ENCODE results near the gene WDR4. TPM values are rescaled to one million over a fixed set of nuclear protein-coding genes. Genes with fewer than 3 reads are reported as not detected.

Gene WDR4
- total and polyA plus RNA-seq, 2 experiments from 2014 or later = 22.5 to 50.2 TPM

DNA sequence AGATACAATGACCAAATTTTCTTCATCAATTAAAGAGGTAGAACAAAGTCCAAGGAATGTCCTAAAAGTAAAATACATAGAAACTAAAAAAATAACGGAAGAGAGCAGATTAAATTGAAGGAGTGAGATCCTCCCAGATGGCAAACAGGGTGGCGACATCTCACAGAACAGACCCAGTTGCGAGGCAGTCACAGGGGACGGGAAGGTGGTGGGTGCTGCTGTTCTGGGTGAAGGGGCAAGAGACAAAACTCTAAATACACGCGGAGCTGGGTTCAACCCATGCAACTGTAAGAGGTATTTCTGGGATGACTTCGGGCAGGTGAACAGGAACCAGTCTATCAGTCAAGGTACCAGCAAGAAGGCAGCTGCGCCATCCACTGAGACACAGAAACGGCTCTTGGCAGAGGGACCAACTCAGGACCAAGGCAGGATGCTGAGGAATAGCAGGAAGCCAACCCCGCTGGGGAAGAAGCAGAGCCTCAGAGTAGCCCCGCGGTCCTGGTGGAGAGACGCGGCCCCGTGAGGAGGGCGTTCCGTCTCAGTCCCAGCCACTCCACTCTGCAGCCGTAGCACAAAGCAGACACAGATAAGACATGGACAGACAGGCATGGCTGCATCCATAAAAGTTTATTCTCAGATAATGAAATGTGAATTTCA is 32.2 kb downstream of the WDR4 start:
- H3F3A ChIP-seq (replicated peaks; ENCODE audit: low read depth) = peaks cover 61% of the 10 kb centered on the region
- Mint-ChIP-seq H3K27me3 (ENCODE audit: insufficient read depth, low read depth, poor library complexity) (peaks cover 9% of the 10 kb centered on the region), H3K36me3 (ENCODE audit: low read depth) (peaks cover 89% of the 10 kb centered on the region), H3K9me3 (no peaks in the 10 kb centered on the region; the same call in 1 of the 3 replicates), H3K4me1 (peaks cover 3% of the 10 kb centered on the region; the same call in 1 of the 3 replicates), H3K27ac (no peak overlapping the region), H3K4me3 (no peak overlapping the region)
- H3K27ac ChIP-seq (ENCODE audit: low read depth) = no peak overlapping the region
- H4K20me1 ChIP-seq (replicated peaks; ENCODE audit: insufficient read depth) = peaks cover 32% of the 10 kb centered on the region
- H3K9me2 ChIP-seq (ENCODE audit: insufficient read depth) = no peaks in the 10 kb centered on the region
- peaks cover 29% of the 10 kb centered on the region for H3K36me3 ChIP-seq (ENCODE audit: insufficient read depth)
- H2AFZ ChIP-seq = no peak overlapping the region
- H3K79me2 ChIP-seq (replicated peaks; ENCODE audit: insufficient read depth) = peaks cover 68% of the 10 kb centered on the region
- H3K27me3 ChIP-seq (ENCODE audit: insufficient read depth) = no peaks in the 10 kb centered on the region
- no peaks in the 10 kb centered on the region for H3K4me1 ChIP-seq (ENCODE audit: insufficient read depth)
- no peak for ATAC-seq
- no peak for DNase-seq (ENCODE audit: low spot score)
- TF ChIP-seq EZH2phosphoT487 (IDR thresholded peaks at IDR 0.05; ENCODE audit: unreplicated experiment) (no peak), NANOG (IDR thresholded peaks at IDR 0.05; ENCODE audit: borderline replicate concordance) (no peak), CREB1 (CRISPR knock-in tag; IDR thresholded peaks at IDR 0.05; ENCODE audit: low read depth) (no peak), POLR2AphosphoS5 (IDR thresholded peaks at IDR 0.05; ENCODE audit: low read depth) (no peak), ZNF114 (CRISPR knock-in tag; IDR thresholded peaks at IDR 0.05) (no peak), STAT1 (IDR thresholded peaks at IDR 0.05; ENCODE audit: unreplicated experiment) (no peak), JUNB (IDR thresholded peaks at IDR 0.05; ENCODE audit: unreplicated experiment) (no peak), EZH2 (IDR thresholded peaks at IDR 0.05; ENCODE audit: low read depth, unreplicated experiment) (no peak), ZNF331 (CRISPR knock-in tag; IDR thresholded peaks at IDR 0.05; ENCODE audit: low read depth) (no peak)
- TF ChIP-seq, protein P1, sequence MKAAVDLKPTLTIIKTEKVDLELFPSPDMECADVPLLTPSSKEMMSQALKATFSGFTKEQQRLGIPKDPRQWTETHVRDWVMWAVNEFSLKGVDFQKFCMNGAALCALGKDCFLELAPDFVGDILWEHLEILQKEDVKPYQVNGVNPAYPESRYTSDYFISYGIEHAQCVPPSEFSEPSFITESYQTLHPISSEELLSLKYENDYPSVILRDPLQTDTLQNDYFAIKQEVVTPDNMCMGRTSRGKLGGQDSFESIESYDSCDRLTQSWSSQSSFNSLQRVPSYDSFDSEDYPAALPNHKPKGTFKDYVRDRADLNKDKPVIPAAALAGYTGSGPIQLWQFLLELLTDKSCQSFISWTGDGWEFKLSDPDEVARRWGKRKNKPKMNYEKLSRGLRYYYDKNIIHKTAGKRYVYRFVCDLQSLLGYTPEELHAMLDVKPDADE (IDR thresholded peaks at IDR 0.05) = no peak
- TF ChIP-seq, protein P2, sequence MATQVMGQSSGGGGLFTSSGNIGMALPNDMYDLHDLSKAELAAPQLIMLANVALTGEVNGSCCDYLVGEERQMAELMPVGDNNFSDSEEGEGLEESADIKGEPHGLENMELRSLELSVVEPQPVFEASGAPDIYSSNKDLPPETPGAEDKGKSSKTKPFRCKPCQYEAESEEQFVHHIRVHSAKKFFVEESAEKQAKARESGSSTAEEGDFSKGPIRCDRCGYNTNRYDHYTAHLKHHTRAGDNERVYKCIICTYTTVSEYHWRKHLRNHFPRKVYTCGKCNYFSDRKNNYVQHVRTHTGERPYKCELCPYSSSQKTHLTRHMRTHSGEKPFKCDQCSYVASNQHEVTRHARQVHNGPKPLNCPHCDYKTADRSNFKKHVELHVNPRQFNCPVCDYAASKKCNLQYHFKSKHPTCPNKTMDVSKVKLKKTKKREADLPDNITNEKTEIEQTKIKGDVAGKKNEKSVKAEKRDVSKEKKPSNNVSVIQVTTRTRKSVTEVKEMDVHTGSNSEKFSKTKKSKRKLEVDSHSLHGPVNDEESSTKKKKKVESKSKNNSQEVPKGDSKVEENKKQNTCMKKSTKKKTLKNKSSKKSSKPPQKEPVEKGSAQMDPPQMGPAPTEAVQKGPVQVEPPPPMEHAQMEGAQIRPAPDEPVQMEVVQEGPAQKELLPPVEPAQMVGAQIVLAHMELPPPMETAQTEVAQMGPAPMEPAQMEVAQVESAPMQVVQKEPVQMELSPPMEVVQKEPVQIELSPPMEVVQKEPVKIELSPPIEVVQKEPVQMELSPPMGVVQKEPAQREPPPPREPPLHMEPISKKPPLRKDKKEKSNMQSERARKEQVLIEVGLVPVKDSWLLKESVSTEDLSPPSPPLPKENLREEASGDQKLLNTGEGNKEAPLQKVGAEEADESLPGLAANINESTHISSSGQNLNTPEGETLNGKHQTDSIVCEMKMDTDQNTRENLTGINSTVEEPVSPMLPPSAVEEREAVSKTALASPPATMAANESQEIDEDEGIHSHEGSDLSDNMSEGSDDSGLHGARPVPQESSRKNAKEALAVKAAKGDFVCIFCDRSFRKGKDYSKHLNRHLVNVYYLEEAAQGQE (IDR thresholded peaks at IDR 0.05; ENCODE audit: unreplicated experiment) = no peak
- TF ChIP-seq, protein P3, sequence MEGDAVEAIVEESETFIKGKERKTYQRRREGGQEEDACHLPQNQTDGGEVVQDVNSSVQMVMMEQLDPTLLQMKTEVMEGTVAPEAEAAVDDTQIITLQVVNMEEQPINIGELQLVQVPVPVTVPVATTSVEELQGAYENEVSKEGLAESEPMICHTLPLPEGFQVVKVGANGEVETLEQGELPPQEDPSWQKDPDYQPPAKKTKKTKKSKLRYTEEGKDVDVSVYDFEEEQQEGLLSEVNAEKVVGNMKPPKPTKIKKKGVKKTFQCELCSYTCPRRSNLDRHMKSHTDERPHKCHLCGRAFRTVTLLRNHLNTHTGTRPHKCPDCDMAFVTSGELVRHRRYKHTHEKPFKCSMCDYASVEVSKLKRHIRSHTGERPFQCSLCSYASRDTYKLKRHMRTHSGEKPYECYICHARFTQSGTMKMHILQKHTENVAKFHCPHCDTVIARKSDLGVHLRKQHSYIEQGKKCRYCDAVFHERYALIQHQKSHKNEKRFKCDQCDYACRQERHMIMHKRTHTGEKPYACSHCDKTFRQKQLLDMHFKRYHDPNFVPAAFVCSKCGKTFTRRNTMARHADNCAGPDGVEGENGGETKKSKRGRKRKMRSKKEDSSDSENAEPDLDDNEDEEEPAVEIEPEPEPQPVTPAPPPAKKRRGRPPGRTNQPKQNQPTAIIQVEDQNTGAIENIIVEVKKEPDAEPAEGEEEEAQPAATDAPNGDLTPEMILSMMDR (conservative IDR thresholded peaks at IDR 0.05; ENCODE audit: low read depth in 2 of 2) = no peak
- TF ChIP-seq, protein P4, sequence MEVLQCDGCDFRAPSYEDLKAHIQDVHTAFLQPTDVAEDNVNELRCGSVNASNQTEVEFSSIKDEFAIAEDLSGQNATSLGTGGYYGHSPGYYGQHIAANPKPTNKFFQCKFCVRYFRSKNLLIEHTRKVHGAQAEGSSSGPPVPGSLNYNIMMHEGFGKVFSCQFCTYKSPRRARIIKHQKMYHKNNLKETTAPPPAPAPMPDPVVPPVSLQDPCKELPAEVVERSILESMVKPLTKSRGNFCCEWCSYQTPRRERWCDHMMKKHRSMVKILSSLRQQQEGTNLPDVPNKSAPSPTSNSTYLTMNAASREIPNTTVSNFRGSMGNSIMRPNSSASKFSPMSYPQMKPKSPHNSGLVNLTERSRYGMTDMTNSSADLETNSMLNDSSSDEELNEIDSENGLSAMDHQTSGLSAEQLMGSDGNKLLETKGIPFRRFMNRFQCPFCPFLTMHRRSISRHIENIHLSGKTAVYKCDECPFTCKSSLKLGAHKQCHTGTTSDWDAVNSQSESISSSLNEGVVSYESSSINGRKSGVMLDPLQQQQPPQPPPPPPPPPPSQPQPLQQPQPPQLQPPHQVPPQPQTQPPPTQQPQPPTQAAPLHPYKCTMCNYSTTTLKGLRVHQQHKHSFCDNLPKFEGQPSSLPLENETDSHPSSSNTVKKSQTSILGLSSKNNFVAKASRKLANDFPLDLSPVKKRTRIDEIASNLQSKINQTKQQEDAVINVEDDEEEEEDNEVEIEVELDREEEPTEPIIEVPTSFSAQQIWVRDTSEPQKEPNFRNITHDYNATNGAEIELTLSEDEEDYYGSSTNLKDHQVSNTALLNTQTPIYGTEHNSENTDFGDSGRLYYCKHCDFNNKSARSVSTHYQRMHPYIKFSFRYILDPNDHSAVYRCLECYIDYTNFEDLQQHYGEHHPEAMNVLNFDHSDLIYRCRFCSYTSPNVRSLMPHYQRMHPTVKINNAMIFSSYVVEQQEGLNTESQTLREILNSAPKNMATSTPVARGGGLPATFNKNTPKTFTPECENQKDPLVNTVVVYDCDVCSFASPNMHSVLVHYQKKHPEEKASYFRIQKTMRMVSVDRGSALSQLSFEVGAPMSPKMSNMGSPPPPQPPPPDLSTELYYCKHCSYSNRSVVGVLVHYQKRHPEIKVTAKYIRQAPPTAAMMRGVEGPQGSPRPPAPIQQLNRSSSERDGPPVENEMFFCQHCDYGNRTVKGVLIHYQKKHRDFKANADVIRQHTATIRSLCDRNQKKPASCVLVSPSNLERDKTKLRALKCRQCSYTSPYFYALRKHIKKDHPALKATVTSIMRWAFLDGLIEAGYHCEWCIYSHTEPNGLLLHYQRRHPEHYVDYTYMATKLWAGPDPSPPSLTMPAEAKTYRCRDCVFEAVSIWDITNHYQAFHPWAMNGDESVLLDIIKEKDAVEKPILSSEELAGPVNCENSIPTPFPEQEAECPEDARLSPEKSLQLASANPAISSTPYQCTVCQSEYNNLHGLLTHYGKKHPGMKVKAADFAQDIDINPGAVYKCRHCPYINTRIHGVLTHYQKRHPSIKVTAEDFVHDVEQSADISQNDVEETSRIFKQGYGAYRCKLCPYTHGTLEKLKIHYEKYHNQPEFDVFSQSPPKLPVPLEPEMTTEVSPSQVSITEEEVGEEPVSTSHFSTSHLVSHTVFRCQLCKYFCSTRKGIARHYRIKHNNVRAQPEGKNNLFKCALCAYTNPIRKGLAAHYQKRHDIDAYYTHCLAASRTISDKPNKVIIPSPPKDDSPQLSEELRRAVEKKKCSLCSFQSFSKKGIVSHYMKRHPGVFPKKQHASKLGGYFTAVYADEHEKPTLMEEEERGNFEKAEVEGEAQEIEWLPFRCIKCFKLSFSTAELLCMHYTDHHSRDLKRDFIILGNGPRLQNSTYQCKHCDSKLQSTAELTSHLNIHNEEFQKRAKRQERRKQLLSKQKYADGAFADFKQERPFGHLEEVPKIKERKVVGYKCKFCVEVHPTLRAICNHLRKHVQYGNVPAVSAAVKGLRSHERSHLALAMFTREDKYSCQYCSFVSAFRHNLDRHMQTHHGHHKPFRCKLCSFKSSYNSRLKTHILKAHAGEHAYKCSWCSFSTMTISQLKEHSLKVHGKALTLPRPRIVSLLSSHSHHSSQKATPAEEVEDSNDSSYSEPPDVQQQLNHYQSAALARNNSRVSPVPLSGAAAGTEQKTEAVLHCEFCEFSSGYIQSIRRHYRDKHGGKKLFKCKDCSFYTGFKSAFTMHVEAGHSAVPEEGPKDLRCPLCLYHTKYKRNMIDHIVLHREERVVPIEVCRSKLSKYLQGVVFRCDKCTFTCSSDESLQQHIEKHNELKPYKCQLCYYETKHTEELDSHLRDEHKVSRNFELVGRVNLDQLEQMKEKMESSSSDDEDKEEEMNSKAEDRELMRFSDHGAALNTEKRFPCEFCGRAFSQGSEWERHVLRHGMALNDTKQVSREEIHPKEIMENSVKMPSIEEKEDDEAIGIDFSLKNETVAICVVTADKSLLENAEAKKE (CRISPR knock-in tag; IDR thresholded peaks at IDR 0.05) = no peak
- H3K4me3 ChIP-seq = no peak overlapping the region
- no peak overlapping the region for H3K4me2 ChIP-seq

Measured in GM23338 (cell line).